ENCODE results near the gene GPC3. TPM values are rescaled to one million over a fixed set of nuclear protein-coding genes. Genes with fewer than 3 reads are reported as not detected.

The GPC3 gene
- total RNA-seq, 4 donors from 2014 or later, result 8.4 to 28.2 (median 20.4) TPM

DNA sequence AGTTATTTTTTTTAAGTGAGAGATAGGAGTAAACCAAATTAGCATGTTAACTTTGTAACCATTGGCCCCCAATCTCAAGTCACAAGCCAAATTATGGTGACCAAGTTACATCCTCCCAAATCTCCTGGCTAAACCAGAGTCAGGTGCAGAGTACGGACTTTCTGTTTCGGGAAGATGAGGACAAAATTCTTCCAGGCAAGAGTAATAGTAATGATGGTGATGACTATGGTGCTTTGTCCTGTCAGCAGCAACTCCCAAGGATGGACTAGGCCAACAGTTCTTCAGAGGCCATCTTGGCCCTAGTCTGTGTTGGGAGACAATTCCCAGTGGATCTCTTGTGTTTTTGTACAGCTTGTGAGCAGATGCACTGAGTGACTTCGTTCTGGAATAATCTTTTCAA, 148.8 kb downstream of the GPC3 start:
- TF ChIP-seq, protein P1, sequence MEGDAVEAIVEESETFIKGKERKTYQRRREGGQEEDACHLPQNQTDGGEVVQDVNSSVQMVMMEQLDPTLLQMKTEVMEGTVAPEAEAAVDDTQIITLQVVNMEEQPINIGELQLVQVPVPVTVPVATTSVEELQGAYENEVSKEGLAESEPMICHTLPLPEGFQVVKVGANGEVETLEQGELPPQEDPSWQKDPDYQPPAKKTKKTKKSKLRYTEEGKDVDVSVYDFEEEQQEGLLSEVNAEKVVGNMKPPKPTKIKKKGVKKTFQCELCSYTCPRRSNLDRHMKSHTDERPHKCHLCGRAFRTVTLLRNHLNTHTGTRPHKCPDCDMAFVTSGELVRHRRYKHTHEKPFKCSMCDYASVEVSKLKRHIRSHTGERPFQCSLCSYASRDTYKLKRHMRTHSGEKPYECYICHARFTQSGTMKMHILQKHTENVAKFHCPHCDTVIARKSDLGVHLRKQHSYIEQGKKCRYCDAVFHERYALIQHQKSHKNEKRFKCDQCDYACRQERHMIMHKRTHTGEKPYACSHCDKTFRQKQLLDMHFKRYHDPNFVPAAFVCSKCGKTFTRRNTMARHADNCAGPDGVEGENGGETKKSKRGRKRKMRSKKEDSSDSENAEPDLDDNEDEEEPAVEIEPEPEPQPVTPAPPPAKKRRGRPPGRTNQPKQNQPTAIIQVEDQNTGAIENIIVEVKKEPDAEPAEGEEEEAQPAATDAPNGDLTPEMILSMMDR (IDR thresholded peaks at IDR 0.05), result no peak
- H3K27ac ChIP-seq, result no peak overlapping the region
- intact Hi-C loops (cut with DNase I), result no loop called here
- WGBS, 2 donors, result 82 to 94% methylated on average over 3 of the region's 3 CpGs
- H3K27me3 ChIP-seq, result no peaks in the 10 kb centered on the region
- no peak overlapping the region for H3K4me3 ChIP-seq (replicated peaks in 1 of 3)
- H3K36me3 ChIP-seq, result no peaks in the 10 kb centered on the region
- DNase-seq, result no peak
- no peaks in the 10 kb centered on the region for H3K4me1 ChIP-seq
- H3K9me3 ChIP-seq, result no peaks in the 10 kb centered on the region

DNA sequence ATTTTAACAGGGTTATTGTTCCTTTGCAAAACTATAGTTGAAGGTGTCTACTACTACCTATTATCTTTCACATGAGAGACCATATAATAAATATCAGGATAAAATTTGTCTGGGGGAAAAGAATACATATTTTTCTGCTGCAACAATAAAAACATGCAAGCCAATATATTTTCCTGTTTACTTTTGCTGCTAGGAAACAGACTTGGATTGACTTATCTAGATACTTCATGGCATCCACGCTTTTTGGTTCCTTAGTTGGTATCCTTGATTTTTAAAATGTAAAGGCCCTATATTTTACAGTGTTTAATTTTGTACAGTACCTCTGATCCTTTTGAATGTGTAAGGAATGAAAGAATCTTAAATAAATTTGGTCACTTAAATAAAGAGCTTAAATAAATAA, 150.6 kb downstream of the GPC3 start:
- TF ChIP-seq, protein P1 (IDR thresholded peaks at IDR 0.05), result no peak
- no peak for TF ChIP-seq POLR2A (IDR thresholded peaks at IDR 0.05)
- no peak overlapping the region for H3K4me3 ChIP-seq (replicated peaks in 1 of 3)
- no peaks in the 10 kb centered on the region for H3K36me3 ChIP-seq
- DNase-seq, result no peak
- H3K27ac ChIP-seq, result no peak overlapping the region
- H3K9me3 ChIP-seq, result no peaks in the 10 kb centered on the region
- intact Hi-C loops (cut with DNase I), result no loop called here
- WGBS, 2 donors, result 69 to 81% methylated on average over 1 of the region's 1 CpG
- no peaks in the 10 kb centered on the region for H3K27me3 ChIP-seq
- H3K4me1 ChIP-seq, result no peaks in the 10 kb centered on the region

DNA sequence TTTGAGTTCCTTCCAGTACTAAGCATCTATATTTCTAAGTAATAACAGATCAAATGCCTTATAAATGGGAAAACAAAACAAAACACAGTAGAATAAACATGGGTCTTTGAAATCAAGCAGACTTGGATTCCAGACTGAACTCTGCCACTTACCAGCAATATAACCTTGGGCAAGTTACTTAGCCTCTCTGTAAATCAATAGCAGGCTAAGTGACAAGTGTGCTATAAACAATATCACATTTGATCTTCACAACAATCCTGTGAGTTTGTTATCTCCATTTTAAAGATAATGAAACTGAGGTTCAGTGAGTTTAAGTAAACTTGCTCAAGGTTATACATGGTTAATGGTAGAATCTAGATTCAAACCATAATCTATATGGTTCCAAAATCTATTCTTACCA, 165.8 kb downstream of the GPC3 start:
- H3K4me3 ChIP-seq (replicated peaks in 1 of 3), result no peak overlapping the region
- H3K36me3 ChIP-seq, result no peaks in the 10 kb centered on the region
- H3K9me3 ChIP-seq, result no peaks in the 10 kb centered on the region
- DNase-seq, result no peak
- no peaks in the 10 kb centered on the region for H3K4me1 ChIP-seq
- TF ChIP-seq POLR2A (IDR thresholded peaks at IDR 0.05), result no peak
- TF ChIP-seq, protein P1 (IDR thresholded peaks at IDR 0.05), result no peak
- intact Hi-C loops (cut with DNase I), result no loop called here
- no peaks in the 10 kb centered on the region for H3K27me3 ChIP-seq
- no peak overlapping the region for H3K27ac ChIP-seq

DNA sequence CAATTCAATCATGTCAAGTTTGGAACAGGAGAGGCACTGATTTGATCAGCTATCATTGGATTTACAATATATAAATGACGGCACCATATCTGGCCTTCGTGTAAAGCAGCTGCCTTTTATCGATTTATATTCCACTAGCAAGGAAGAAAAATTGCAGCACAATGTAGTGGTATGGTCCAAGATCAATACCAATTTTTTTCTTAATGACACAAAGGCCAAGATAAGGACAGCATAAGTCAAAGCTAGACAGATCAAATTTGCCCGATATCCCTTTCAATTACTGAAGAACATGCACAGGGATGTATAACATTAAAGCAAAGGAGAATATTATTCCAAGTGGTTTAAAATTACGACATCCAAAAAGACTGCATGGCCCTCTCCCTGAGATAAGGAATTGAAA, 167.4 kb downstream of the GPC3 start:
- WGBS, 2 donors, result 91 to 93% methylated on average over 5 of the region's 5 CpGs
- H3K27me3 ChIP-seq, result no peaks in the 10 kb centered on the region

DNA sequence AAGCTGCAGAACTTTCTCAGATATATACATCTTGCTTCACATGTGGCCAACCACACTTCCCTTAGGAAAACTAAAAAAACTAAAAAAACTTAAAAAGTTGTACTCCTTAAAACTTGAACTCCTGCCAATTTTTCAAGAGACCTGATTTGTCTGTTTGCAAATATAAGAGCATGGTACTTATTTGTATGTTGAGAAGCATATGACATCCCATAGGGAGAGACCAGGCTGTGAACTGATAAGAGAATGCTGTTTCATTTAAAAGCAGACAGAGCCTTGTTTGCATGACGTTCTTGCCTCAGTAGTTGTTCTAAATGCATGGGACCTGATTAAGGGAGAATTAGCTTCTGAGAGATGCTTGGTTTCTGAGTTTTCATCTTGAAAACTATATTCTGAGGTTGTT, 169.9 kb downstream of the GPC3 start:
- H3K27ac ChIP-seq, result no peak overlapping the region
- no peak for DNase-seq
- no peaks in the 10 kb centered on the region for H3K27me3 ChIP-seq
- no peak for TF ChIP-seq POLR2A (IDR thresholded peaks at IDR 0.05)
- TF ChIP-seq, protein P1 (IDR thresholded peaks at IDR 0.05), result no peak
- no peaks in the 10 kb centered on the region for H3K36me3 ChIP-seq
- intact Hi-C loops (cut with DNase I), result no loop called here
- WGBS, 2 donors, result 45 to 54% methylated on average over 1 of the region's 1 CpG
- H3K9me3 ChIP-seq, result no peaks in the 10 kb centered on the region
- H3K4me1 ChIP-seq, result no peaks in the 10 kb centered on the region
- H3K4me3 ChIP-seq (replicated peaks in 1 of 3), result no peak overlapping the region

More for the DNA sequence above, 167.4 kb downstream of the GPC3 start:
- H3K27ac ChIP-seq, result no peak overlapping the region
- H3K4me3 ChIP-seq (replicated peaks in 1 of 3), result no peak overlapping the region
- intact Hi-C loops (cut with DNase I), result no loop called here
- H3K9me3 ChIP-seq, result no peaks in the 10 kb centered on the region
- H3K4me1 ChIP-seq, result no peaks in the 10 kb centered on the region
- no peak for DNase-seq
- no peak for TF ChIP-seq POLR2A (IDR thresholded peaks at IDR 0.05)
- TF ChIP-seq, protein P1 (IDR thresholded peaks at IDR 0.05), result no peak
- no peaks in the 10 kb centered on the region for H3K36me3 ChIP-seq

All from thyroid gland (tissue), 4 donors.